Mammary microvascular endothelial cell (primary cell): ENCODE data around the gene TELO2. TPM values are rescaled to one million over a fixed set of nuclear protein-coding genes. Genes with fewer than 3 reads are reported as not detected.

Source experiments
- total RNA-seq: library from RNA; depleted of rRNA; stranded (reverse); fragments of >200 nt; gene quantifications from 2 replicates; pipeline ENCODE4 v1.2.3, GENCODE V29; 2015

TELO2 gene
- total RNA-seq = 23.8 and 27.4 TPM in 2 replicates

DNA sequence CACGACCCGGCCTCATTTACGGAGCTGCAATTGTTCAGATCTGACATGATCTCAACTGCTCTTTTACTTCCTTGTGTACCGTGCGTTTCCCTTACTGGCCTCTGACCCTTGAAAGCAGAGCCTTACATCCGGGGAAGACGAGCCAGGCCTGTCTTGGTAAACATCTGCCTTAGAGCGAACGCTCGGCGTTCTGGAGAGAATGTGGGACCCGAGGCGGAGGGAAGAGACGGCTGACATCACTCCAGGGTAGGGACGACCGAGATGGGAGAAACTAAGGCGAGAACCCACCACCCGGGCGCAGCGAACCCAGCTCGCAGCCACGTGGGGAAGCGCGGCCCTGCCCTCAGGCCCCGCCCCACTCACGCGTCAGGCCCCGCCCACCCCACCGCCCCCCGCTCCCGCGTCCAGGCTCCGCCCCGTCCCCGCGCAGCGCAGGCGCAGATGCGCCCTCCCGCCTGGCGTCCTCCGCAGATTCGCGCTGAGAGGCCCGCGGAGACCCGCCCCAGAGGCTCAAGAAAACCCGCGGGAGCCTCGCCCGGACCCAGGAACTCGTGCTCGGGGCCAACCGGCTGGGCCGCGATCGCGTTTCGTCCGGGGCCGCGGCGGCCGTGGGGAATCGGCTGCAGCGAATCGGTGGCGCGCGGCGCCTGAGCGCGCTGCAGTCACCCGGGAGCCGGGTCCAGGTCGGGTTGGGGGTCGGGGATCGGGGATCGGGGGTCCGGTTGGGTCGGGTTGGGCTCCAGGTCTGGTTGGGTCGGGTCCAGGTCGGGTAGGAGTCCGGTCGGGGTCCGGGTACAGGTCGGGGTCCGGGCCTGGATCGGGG lies at the start of gene TELO2:
TSS of gene TELO2 (plus strand) at position 438 of the 823 bp plus-strand sequence. CDS start 922 bp downstream, outside the sequence.

DNA sequence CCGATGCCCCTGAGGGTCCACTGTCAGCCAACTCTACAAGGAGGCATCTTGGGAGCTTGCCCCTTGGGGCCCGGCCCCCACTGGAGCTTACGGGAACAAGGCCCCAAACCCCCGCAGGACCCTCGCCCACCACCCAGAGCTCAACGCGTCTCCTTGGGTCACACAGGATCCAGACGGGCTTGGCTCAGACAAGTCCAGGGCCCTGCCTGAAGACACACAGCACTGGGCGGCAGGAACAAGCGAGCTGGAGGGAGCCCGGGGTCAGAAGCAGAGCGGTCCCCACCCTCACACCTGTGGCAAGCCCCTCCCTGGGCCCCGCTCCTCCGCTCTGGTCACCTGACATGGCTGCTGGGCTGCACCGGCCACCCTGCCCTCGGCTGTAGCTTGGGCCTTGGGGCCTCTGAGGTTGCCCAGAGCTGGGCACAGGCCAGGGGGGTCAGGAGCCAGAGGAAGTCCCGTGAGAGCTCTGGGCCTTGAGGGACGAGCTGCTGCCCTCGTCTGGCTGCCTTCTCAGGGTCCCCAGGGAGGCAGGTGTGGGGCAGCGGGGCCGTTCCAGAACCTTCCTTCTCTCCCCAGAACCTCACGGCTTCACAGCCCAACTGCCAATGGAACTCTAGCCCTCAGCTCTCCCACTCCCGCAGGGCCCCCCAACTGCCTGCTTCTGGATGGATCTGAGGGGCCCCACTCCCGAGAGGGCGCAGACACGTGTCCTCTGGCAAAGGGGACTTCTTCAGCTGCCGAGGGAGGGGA lies 49.0 kb upstream of the TELO2 start, which contains the start of gene CCDC154:
TSS of gene CCDC154 (minus strand) at position 577 of the 750 bp plus-strand sequence. CDS start at position 343, 234 bp downstream.

DNA sequence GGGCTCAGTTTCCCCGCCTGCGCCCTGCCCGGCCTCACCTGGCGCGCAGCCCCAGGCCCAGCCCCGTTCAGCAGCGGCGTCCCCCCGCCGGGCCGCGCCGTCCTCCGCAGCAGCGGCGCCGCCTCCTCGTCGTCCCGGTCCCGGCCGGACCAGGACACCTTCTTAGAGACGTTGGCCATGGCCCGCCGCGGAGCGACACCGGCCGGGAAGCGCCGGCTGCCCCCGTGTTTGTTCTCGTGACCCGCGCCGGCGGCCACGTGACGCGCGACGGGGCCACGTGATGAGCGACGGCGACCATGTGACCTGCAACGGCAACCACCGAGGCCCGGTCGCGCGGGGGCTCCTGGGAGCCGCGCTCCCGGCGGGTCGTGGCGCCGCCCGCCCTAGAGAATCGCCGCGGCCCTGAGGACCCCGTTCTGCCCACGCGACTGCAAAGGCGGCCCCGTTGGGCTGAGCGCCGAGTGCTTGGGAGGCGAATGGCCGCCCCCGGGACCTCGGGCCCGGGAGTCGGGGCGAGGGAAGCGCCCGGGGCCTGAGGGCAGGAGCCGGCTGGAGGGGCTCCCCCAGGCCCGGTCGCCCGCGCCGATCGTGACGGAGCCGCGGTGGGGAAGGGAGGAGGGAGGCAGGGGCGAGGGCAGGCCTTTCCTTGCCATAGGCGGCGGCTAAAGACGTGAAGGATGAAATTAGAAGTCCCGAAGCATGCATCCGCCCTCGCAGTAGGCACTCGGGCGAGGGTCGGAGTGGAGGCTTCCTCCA lies 18.2 kb upstream of the TELO2 start, which contains the start of gene CLCN7:
TSS of gene CLCN7 (minus strand) at position 233 of the 756 bp plus-strand sequence. CDS start at position 179, 54 bp downstream.

DNA sequence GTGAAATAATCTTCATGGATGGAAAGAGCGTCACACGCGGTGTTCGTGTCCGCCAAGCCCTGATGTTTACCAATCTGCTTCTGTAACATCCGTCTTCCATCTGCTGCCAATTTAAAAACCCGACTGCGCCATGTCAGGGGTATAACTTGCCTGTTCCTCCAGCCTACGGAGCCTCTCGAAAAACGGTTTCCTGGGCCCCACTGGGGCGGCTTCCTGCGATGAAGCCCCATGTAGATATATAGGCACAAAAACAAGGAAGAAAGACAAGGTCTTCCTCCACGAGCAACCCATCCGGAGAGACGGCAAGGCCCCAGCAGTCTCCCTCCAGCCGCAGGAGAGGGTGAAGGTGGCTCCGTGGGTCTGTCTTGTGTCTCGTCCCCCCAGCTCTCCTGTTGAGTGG lies 4.5 kb upstream of the TELO2 start, which contains the start of gene PTX4:
TSS of gene PTX4 (minus strand) at position 326 of the 400 bp plus-strand sequence. CDS start at position 291, 35 bp downstream.

DNA sequence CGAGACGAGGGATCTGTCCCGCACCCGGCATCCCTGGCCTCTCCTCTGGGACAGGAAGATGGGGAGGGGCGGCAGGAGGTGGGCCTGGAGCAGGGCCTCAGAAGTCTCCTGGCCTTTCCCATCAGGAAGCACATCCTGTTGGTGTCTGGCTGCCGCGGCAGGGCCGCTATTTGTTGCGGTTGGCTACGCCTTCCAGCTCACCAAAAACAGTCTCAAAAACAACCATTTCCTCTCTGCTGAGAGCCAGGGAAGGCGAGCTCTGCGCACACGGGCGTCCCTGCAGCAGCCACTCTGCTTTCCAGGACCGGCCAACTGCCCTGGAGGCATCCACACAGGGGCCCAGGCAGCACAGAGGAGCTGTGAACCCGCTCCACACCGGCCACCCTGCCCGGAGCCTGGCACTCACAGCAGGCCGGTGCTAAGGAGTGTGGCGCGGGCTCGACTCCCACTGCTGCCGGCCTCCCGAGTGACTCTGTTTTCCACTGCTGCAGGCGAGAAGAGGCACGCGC lies 40.3 kb downstream of the TELO2 start, which contains the start of gene TMEM204:
TSS of gene TMEM204 (plus strand) at position 224 of the 509 bp plus-strand sequence. CDS start 610 bp downstream, outside the sequence.

Other genes starting within 250 kb of the TELO2 start
- not detected in 2 replicates for gene TPSD1, start 237.3 kb upstream of the TELO2 start, total RNA-seq
- 72.6 and 78.7 TPM in 2 replicates for gene UBE2I, start 183.7 kb upstream of the TELO2 start, total RNA-seq
- gene BAIAP3, start 159.7 kb upstream of the TELO2 start, total RNA-seq = 0.33 and 0.54 TPM in 2 replicates
- 122 and 128 TPM in 2 replicates for gene TSR3, start 141.5 kb upstream of the TELO2 start, total RNA-seq
- 44.8 and 46.0 TPM in 2 replicates for gene GNPTG, start 141.4 kb upstream of the TELO2 start, total RNA-seq
- 7.3 and 8.8 TPM in 2 replicates for gene UNKL, start 78.7 kb upstream of the TELO2 start, total RNA-seq
- gene UQCC4, start 72.6 kb upstream of the TELO2 start, total RNA-seq = 18.6 and 28.3 TPM in 2 replicates
- gene PERCC1, start 62.3 kb upstream of the TELO2 start, total RNA-seq = not detected in 2 replicates
- 0.05 TPM in 1 of 2 replicates, not detected in the other for gene CCDC154, start 48.8 kb upstream of the TELO2 start, total RNA-seq
- gene CLCN7, start 18.3 kb upstream of the TELO2 start, total RNA-seq = 39.7 and 45.1 TPM in 2 replicates
- gene PTX4, start 4.4 kb upstream of the TELO2 start, total RNA-seq = 0.20 TPM in 1 of 2 replicates, not detected in the other
- gene TMEM204, start 40.3 kb downstream of the TELO2 start, total RNA-seq = 53.5 and 61.6 TPM in 2 replicates
- gene IFT140, start 118.7 kb downstream of the TELO2 start, total RNA-seq = 12.8 and 13.0 TPM in 2 replicates
- 7.7 and 10.7 TPM in 2 replicates for gene CRAMP1, start 119.0 kb downstream of the TELO2 start, total RNA-seq
- 82.3 and 108 TPM in 2 replicates for gene JPT2, start 184.9 kb downstream of the TELO2 start, total RNA-seq
- 18.6 and 20.5 TPM in 2 replicates for gene MAPK8IP3, start 212.8 kb downstream of the TELO2 start, total RNA-seq